NOMO-1 (cell line): ENCODE results near the gene CLPX.
A peak's percentile ranks its signal among the peaks of the same experiment; 100 is the strongest.
"Not testable (repeated sequence)": the region's sequence is repeated elsewhere in the genome, so short reads cannot be mapped to it uniquely, and the experiment has no call there.

ENCODE experiments used
- DNase-seq, 2 experiments: peaks; one replicate each; lab custom pipeline; 2025; ENCODE audit not compliant: unreplicated experiment in 2 of 2; lab: John Stamatoyannopoulos, UW

CLPX gene

GRCh38 chr15:65175511-65175910, 9.6 kb downstream of the CLPX start:
- no peak for DNase-seq

- no peak for DNase-seq
Measured at GRCh38 chr15:65174509-65174908, 10.6 kb downstream of the CLPX start.

- no peak for DNase-seq
Measured at GRCh38 chr15:65172531-65172930, 12.6 kb downstream of the CLPX start.

- DNase-seq = no peak
Measured at GRCh38 chr15:65171428-65171827, 13.7 kb downstream of the CLPX start.

- no peak for DNase-seq
Measured at GRCh38 chr15:65165875-65166274, 19.3 kb downstream of the CLPX start.

- no peak for DNase-seq
Measured at GRCh38 chr15:65164139-65164538, 21.0 kb downstream of the CLPX start.

GRCh38 chr15:65163041-65163440, 22.1 kb downstream of the CLPX start:
- DNase-seq = no peak

GRCh38 chr15:65156692-65157091, 28.4 kb downstream of the CLPX start:
- DNase-seq = no peak

- no peak for DNase-seq
Measured at GRCh38 chr15:65154720-65155119, 30.4 kb downstream of the CLPX start.

- no peak for DNase-seq
Measured at GRCh38 chr15:65147902-65148301, 37.2 kb downstream of the CLPX start.

- DNase-seq = no peak
Measured at GRCh38 chr15:65146438-65146837, 38.7 kb downstream of the CLPX start.

GRCh38 chr15:65138631-65139030, 46.5 kb downstream of the CLPX start:
- DNase-seq = not testable (repeated sequence)

- DNase-seq = not testable (repeated sequence)
Measured at GRCh38 chr15:65137893-65138292, 47.2 kb downstream of the CLPX start.

- DNase-seq = not testable (repeated sequence)
Measured at GRCh38 chr15:65137089-65137488, 48.1 kb downstream of the CLPX start.

GRCh38 chr15:65134538-65134937, 50.6 kb downstream of the CLPX start:
- no peak for DNase-seq

GRCh38 chr15:65133548-65134200, 51.5 kb downstream of the CLPX start, which contains the start of gene PDCD7:
Gene PDCD7 (minus strand): TSS chr15:65133808. CDS start chr15:65133781, 27 bp downstream.
- DNase-seq = peak; percentile 71 to 92

- DNase-seq = peak; percentile 12 to 30
Measured at GRCh38 chr15:65132878-65133547, 52.1 kb downstream of the CLPX start.

GRCh38 chr15:65130941-65131340, 54.2 kb downstream of the CLPX start:
- DNase-seq = no peak

- no peak for DNase-seq
Measured at GRCh38 chr15:65115542-65115941, 69.6 kb downstream of the CLPX start.

GRCh38 chr15:65115086-65115485, 70.1 kb downstream of the CLPX start, which contains the start of gene UBAP1L:
Gene UBAP1L (minus strand): TSS chr15:65115200. CDS start chr15:65106215, 8,985 bp downstream.
- DNase-seq = no peak

GRCh38 chr15:65110676-65111292, 74.4 kb downstream of the CLPX start:
- no peak for DNase-seq
